ENCODE measurements around the gene PLSCR1. TPM values are rescaled to one million over a fixed set of nuclear protein-coding genes. Genes with fewer than 3 reads are reported as not detected.

Gene PLSCR1
- total and polyA plus RNA-seq, 2 experiments from 2014 or later = 62.7 to 78.3 TPM

DNA sequence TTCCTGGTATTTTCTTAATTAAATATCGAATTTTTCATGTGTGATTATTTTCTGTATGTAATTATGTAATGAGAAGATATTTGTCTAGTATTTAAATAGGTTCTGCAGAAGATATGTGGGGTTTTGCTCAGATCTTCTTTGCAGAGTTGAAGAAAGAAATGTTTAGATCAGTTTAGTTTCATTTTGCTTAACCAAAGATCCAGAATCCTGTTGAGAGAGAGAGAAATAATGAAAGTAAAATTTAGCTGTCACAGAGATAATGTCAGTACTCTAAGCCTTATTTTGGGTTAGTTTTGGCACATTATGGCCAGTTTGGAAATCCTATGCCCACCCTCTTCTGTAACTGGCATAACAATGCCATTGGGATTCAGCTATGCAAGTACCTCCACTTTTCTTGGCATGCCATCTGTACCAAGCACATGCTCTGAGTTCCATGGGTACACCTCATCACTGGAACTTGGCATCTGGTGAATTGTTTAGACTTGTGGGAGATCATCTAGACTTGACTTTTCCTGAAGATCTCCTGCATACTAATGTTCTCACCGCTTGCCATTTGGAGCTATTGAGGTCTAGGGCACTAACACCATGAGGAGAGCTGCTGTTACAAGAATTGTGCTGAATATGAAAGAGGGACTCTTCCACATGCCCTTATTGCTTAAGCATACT lies 30.9 kb downstream of the PLSCR1 start:
- Histone ChIP-seq H3K27me3 (ENCODE audit: insufficient read depth) (no peaks in the 10 kb centered on the region), H3K9me2 (ENCODE audit: insufficient read depth) (no peaks in the 10 kb centered on the region; the same call in 1 of the 2 replicates), H3K27ac (ENCODE audit: low read depth) (no peak overlapping the region), H3K79me2 (replicated peaks; ENCODE audit: insufficient read depth) (no peaks in the 10 kb centered on the region), H3K4me1 (ENCODE audit: insufficient read depth) (peaks cover 12% of the 10 kb centered on the region), H2AFZ (no peak overlapping the region), H4K20me1 (replicated peaks; ENCODE audit: insufficient read depth) (no peaks in the 10 kb centered on the region), H3K4me2 (no peak overlapping the region), H3K36me3 (ENCODE audit: insufficient read depth) (peaks cover 18% of the 10 kb centered on the region), H3F3A (replicated peaks; ENCODE audit: low read depth) (no peaks in the 10 kb centered on the region), H3K4me3 (no peak overlapping the region)
- H3K4me1 Mint-ChIP-seq = peaks cover 15% of the 10 kb centered on the region
- no peak for TF ChIP-seq ZNF331 (CRISPR knock-in tag; IDR thresholded peaks at IDR 0.05; ENCODE audit: low read depth)
- TF ChIP-seq, protein P1, sequence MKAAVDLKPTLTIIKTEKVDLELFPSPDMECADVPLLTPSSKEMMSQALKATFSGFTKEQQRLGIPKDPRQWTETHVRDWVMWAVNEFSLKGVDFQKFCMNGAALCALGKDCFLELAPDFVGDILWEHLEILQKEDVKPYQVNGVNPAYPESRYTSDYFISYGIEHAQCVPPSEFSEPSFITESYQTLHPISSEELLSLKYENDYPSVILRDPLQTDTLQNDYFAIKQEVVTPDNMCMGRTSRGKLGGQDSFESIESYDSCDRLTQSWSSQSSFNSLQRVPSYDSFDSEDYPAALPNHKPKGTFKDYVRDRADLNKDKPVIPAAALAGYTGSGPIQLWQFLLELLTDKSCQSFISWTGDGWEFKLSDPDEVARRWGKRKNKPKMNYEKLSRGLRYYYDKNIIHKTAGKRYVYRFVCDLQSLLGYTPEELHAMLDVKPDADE (IDR thresholded peaks at IDR 0.05) = no peak
- TF ChIP-seq, protein P2, sequence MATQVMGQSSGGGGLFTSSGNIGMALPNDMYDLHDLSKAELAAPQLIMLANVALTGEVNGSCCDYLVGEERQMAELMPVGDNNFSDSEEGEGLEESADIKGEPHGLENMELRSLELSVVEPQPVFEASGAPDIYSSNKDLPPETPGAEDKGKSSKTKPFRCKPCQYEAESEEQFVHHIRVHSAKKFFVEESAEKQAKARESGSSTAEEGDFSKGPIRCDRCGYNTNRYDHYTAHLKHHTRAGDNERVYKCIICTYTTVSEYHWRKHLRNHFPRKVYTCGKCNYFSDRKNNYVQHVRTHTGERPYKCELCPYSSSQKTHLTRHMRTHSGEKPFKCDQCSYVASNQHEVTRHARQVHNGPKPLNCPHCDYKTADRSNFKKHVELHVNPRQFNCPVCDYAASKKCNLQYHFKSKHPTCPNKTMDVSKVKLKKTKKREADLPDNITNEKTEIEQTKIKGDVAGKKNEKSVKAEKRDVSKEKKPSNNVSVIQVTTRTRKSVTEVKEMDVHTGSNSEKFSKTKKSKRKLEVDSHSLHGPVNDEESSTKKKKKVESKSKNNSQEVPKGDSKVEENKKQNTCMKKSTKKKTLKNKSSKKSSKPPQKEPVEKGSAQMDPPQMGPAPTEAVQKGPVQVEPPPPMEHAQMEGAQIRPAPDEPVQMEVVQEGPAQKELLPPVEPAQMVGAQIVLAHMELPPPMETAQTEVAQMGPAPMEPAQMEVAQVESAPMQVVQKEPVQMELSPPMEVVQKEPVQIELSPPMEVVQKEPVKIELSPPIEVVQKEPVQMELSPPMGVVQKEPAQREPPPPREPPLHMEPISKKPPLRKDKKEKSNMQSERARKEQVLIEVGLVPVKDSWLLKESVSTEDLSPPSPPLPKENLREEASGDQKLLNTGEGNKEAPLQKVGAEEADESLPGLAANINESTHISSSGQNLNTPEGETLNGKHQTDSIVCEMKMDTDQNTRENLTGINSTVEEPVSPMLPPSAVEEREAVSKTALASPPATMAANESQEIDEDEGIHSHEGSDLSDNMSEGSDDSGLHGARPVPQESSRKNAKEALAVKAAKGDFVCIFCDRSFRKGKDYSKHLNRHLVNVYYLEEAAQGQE (IDR thresholded peaks at IDR 0.05; ENCODE audit: unreplicated experiment) = no peak
- no peak for TF ChIP-seq NANOG (IDR thresholded peaks at IDR 0.05; ENCODE audit: borderline replicate concordance)
- no peak for TF ChIP-seq JUNB (IDR thresholded peaks at IDR 0.05; ENCODE audit: unreplicated experiment)
- no peak for TF ChIP-seq EZH2phosphoT487 (IDR thresholded peaks at IDR 0.05; ENCODE audit: unreplicated experiment)
- TF ChIP-seq, protein P3, sequence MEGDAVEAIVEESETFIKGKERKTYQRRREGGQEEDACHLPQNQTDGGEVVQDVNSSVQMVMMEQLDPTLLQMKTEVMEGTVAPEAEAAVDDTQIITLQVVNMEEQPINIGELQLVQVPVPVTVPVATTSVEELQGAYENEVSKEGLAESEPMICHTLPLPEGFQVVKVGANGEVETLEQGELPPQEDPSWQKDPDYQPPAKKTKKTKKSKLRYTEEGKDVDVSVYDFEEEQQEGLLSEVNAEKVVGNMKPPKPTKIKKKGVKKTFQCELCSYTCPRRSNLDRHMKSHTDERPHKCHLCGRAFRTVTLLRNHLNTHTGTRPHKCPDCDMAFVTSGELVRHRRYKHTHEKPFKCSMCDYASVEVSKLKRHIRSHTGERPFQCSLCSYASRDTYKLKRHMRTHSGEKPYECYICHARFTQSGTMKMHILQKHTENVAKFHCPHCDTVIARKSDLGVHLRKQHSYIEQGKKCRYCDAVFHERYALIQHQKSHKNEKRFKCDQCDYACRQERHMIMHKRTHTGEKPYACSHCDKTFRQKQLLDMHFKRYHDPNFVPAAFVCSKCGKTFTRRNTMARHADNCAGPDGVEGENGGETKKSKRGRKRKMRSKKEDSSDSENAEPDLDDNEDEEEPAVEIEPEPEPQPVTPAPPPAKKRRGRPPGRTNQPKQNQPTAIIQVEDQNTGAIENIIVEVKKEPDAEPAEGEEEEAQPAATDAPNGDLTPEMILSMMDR (conservative IDR thresholded peaks at IDR 0.05; ENCODE audit: low read depth in 2 of 2) = no peak
- TF ChIP-seq, protein P4, sequence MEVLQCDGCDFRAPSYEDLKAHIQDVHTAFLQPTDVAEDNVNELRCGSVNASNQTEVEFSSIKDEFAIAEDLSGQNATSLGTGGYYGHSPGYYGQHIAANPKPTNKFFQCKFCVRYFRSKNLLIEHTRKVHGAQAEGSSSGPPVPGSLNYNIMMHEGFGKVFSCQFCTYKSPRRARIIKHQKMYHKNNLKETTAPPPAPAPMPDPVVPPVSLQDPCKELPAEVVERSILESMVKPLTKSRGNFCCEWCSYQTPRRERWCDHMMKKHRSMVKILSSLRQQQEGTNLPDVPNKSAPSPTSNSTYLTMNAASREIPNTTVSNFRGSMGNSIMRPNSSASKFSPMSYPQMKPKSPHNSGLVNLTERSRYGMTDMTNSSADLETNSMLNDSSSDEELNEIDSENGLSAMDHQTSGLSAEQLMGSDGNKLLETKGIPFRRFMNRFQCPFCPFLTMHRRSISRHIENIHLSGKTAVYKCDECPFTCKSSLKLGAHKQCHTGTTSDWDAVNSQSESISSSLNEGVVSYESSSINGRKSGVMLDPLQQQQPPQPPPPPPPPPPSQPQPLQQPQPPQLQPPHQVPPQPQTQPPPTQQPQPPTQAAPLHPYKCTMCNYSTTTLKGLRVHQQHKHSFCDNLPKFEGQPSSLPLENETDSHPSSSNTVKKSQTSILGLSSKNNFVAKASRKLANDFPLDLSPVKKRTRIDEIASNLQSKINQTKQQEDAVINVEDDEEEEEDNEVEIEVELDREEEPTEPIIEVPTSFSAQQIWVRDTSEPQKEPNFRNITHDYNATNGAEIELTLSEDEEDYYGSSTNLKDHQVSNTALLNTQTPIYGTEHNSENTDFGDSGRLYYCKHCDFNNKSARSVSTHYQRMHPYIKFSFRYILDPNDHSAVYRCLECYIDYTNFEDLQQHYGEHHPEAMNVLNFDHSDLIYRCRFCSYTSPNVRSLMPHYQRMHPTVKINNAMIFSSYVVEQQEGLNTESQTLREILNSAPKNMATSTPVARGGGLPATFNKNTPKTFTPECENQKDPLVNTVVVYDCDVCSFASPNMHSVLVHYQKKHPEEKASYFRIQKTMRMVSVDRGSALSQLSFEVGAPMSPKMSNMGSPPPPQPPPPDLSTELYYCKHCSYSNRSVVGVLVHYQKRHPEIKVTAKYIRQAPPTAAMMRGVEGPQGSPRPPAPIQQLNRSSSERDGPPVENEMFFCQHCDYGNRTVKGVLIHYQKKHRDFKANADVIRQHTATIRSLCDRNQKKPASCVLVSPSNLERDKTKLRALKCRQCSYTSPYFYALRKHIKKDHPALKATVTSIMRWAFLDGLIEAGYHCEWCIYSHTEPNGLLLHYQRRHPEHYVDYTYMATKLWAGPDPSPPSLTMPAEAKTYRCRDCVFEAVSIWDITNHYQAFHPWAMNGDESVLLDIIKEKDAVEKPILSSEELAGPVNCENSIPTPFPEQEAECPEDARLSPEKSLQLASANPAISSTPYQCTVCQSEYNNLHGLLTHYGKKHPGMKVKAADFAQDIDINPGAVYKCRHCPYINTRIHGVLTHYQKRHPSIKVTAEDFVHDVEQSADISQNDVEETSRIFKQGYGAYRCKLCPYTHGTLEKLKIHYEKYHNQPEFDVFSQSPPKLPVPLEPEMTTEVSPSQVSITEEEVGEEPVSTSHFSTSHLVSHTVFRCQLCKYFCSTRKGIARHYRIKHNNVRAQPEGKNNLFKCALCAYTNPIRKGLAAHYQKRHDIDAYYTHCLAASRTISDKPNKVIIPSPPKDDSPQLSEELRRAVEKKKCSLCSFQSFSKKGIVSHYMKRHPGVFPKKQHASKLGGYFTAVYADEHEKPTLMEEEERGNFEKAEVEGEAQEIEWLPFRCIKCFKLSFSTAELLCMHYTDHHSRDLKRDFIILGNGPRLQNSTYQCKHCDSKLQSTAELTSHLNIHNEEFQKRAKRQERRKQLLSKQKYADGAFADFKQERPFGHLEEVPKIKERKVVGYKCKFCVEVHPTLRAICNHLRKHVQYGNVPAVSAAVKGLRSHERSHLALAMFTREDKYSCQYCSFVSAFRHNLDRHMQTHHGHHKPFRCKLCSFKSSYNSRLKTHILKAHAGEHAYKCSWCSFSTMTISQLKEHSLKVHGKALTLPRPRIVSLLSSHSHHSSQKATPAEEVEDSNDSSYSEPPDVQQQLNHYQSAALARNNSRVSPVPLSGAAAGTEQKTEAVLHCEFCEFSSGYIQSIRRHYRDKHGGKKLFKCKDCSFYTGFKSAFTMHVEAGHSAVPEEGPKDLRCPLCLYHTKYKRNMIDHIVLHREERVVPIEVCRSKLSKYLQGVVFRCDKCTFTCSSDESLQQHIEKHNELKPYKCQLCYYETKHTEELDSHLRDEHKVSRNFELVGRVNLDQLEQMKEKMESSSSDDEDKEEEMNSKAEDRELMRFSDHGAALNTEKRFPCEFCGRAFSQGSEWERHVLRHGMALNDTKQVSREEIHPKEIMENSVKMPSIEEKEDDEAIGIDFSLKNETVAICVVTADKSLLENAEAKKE (CRISPR knock-in tag; IDR thresholded peaks at IDR 0.05) = no peak
- TF ChIP-seq CREB1 (CRISPR knock-in tag; IDR thresholded peaks at IDR 0.05; ENCODE audit: low read depth) = no peak
- no peak for TF ChIP-seq EZH2 (IDR thresholded peaks at IDR 0.05; ENCODE audit: low read depth, unreplicated experiment)
- no peak for TF ChIP-seq ZNF114 (CRISPR knock-in tag; IDR thresholded peaks at IDR 0.05)
- no peak for TF ChIP-seq POLR2AphosphoS5 (IDR thresholded peaks at IDR 0.05; ENCODE audit: low read depth)
- no peak for TF ChIP-seq STAT1 (IDR thresholded peaks at IDR 0.05; ENCODE audit: unreplicated experiment)
- peaks cover 2% of the 10 kb centered on the region for H3K27me3 Mint-ChIP-seq (ENCODE audit: insufficient read depth, low read depth, poor library complexity)
- DNase-seq (ENCODE audit: low spot score) (no peak), ATAC-seq (no peak)
- peaks cover 28% of the 10 kb centered on the region for H3K36me3 Mint-ChIP-seq (ENCODE audit: low read depth)
- H3K9me3 Mint-ChIP-seq = peaks cover 5% of the 10 kb centered on the region; the same call in 1 of the 3 replicates
- no peak overlapping the region for H3K4me3 Mint-ChIP-seq
- H3K27ac Mint-ChIP-seq = no peak overlapping the region
